Endothelial cell of umbilical vein (primary cell): ENCODE results near the gene MYLK.

Source experiments
- CTCF ChIP-seq, 2 donors: IDR thresholded peaks; 1 replicate in 1 of 2; 2 replicates in 1 of 2; pipeline ENCODE4 v1.5.1; 2011; ENCODE audit warnings: low read length in 2 of 2, mild to moderate bottlenecking in 2 of 2, moderate library complexity in 2 of 2, control low read depth in 1 of 2, inconsistent platforms in 1 of 2, low read depth in 1 of 2; ENCODE audit not compliant: insufficient read depth in 1 of 2; ENCODE audit errors: extremely low read depth in 1 of 2
- EZH2 ChIP-seq: IDR thresholded peaks from 2 replicates; pipeline ENCODE4 v1.6.1; 2012; ENCODE audit warnings: borderline replicate concordance, low read depth, mild to moderate bottlenecking, moderate library complexity, low read length, inconsistent platforms; ENCODE audit not compliant: severe bottlenecking
- JUN ChIP-seq: IDR thresholded peaks from 2 replicates; pipeline ENCODE4 v1.6.1; 2011; ENCODE audit warnings: borderline replicate concordance, low read depth; ENCODE audit not compliant: insufficient read length, insufficient read depth
- MAX ChIP-seq: IDR thresholded peaks from 2 replicates; pipeline ENCODE4 v1.6.1; 2011; ENCODE audit not compliant: insufficient read depth, insufficient read length
- POLR2A ChIP-seq: IDR thresholded peaks from 2 replicates; pipeline ENCODE4 v1.6.1; 2012; ENCODE audit warnings: low read depth, mild to moderate bottlenecking, control low read depth, low read length
- POLR2AphosphoS5 ChIP-seq: IDR thresholded peaks from 2 replicates; pipeline ENCODE4 v1.6.1; 2012; ENCODE audit warnings: low read depth, mild to moderate bottlenecking, control low read depth, low read length, moderate library complexity; ENCODE audit not compliant: insufficient read depth

GRCh38 chr3:123730829-123731228 is 153.3 kb downstream of the MYLK start:
- no peak for TF ChIP-seq POLR2A
- TF ChIP-seq EZH2: no peak
- TF ChIP-seq CTCF (IDR thresholded peaks at IDR 0.05; ENCODE audit: extremely low read depth in 1 of 2, insufficient read depth in 1 of 2, low read depth in 1 of 2, low read length in 2 of 2): no peak
- TF ChIP-seq JUN: no peak
- TF ChIP-seq MAX: no peak
- no peak for TF ChIP-seq POLR2AphosphoS5
